GM11168 (cell line): ENCODE measurements around the gene USPL1.

Experiments used
- in situ Hi-C: fragments of 300-500 bp; cut with MboI; formaldehyde crosslinking; loops from one replicate; pipeline ENCODE4 v1.12.0; 2022; ENCODE audit warnings: low sequenced_read_pairs; ENCODE audit not compliant: unreplicated experiment

USPL1 gene

DNA sequence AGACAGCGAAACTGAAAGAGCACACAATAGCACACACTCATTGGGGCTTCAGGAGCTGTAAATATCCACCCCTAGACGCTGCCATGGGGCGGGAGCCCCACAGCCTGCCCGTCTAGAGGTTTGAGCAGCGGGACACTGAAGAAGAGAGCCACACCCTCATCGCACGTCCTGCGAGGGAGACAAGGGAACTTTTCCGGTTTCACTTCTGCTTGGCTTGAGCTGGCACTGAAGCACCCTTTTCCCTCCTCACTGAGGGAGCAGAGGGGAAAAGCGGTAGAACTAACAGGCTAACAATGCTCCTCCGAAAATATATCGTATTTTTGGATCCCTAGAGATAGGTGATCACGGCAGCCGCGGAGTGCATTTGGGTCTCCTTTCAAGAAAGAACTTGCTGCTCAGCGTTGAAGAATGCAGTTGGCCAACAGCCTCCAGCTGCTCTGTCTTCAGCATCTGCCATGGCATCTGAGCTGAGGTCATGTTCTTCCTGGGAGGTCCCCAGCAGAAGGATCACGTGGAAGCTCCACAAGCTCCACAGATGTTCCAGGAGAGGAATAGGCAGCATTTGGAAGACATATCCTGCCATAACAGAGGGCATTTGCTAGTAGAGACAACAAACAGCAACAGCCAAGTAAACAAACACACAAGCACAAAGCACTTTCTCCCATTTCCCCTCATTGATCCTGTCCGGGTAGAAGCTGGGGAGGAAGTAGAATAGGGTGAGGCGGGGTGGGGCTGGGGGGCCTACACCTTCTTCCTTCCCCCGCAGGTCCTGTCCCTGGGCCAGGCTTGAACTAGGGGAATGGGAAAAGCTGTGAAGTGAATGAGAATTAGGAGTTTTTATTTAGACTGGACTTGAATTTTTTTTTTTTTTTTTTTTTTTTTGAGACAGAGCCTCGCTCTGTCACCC lies 72.8 kb downstream of the USPL1 start:
- in situ Hi-C loops, result no loop called here

- in situ Hi-C loops, result no loop called here
Measured at GRCh38 chr13:30692113-30692512, 74.4 kb downstream of the USPL1 start.

DNA sequence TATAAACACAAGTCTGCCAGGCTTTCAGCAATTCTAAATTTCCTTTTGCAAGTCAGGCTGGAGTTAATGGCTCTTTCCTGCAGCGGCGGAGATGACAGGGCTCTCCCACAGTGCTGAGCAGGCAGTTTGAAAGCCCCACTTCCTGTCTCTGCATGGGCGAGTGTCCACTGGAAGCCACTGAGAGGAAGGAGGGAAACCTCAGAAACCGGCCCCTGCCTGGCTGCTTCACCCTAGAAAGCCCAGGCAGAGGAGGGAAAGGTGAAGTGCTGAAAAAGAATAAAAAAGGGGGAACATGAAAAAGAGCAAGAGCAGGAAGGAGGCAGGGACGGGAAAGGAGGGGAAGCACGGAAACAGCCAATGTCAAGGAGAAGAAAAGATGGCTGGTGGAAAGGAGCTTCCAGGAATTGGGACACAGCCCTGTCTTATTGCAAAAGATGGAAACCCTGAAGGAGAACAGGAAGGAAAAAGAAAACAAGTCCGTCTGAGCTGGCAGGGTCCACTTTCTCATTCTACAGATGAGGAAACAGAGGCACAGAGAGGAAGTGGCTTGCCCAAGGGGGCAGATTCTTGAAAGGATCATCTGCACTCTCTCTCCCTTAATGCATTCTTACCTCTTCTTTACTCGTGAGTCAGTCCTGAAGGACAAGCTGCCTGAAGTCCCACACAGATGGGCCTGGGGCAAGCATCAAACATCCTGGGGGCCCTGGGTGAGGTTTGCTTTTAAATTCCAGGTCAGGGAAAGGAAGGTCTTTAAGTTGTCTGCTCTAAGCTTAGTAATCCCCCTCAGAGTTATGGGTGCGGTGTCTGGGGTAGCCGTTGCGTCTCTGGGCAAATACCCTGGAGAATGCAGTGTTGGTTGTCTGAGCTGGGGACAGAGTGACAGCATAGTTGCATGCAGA lies 78.8 kb downstream of the USPL1 start:
- in situ Hi-C loops, result no loop called here

GRCh38 chr13:30697177-30697953 lies 79.6 kb downstream of the USPL1 start:
- in situ Hi-C loops, result no loop called here

DNA sequence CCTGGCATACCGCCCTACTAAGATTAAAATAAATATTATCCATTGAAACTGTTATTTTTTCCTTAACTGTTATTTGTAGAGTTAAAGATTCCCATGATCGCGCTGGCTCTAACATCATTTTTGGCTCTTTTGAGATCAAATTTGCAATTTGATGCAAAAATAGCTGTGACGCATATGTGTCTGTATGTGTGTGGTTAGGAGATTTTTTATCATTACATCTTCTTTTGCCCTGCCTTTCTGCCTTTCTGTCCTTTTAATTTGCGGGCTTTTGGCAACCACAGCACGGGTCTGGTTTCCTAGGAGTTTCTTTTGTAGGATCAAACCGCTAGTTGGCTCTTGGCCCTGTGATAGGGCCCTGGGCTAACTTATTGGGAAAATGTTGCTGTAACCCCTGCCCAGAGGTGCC lies 80.3 kb downstream of the USPL1 start:
- in situ Hi-C loops, result no loop called here

DNA sequence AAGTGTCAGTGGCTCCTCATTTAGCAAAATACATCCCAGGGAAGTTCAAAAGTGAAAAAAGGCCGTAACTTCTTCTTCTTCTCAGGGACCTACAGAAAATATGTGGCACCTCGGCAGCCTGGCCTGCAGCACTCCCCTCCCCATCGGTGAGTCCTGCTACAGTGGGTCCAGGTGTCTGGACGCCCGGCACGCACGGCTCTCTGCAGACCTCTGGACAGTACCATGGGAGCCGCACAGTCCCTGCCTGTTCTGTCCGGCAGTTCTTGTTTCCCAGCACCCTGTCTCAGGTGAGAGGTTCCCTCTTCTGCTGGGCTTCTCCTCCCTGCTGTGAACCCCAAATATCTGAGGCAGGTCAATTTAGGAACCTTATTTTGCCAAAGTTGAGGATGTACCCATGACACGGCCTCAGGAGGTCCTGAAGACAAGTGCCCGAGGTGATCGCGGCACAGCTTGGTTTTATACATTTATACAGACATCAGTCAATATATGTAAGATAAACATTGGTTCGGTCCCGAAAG lies 80.8 kb downstream of the USPL1 start:
- in situ Hi-C loops, result no loop called here

DNA sequence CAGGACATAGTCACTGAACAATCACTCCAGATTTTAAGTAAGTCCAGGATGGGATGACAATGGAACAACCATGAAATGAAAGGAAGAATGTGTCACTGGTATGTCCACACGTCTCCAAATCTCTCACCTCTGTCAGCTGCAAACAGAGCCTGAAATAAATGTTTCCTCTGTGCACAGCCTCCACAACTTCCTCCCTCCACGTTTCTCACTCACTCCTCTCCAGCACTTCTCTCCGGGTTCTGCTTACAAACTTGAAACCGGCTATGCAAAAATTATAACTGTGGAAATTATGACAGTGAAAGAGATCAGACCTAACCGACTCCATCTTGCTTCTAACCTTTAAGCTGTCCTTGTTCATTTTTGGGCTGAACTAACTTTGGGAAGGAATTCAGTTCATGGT lies 82.6 kb downstream of the USPL1 start:
- in situ Hi-C loops, result no loop called here

DNA sequence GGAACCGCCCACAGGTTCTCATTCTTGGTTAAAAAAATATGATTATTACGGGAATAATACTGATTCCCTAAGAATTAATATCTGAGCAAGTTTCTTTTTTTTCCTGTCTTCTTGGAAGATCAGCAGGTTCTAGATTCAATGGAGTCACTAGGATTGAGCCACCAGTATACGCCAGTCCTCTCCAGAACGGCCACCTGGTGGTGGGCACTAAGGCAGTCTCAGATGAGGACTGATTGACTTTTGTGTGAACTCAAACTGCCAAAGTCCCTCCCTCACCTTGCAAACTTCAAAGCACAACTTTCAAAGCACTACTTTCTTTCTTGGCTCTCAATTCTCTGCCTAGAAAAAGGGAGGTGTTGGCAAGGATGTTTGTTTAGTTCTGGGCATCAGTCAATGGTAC lies 84.3 kb downstream of the USPL1 start:
- in situ Hi-C loops, result no loop called here

- in situ Hi-C loops, result no loop called here
Measured at GRCh38 chr13:30704596-30704995, 86.9 kb downstream of the USPL1 start.

- in situ Hi-C loops, result no loop called here
Measured at GRCh38 chr13:30705680-30706079, 88.0 kb downstream of the USPL1 start.

- in situ Hi-C loops, result no loop called here
Measured at GRCh38 chr13:30708541-30708940, 90.8 kb downstream of the USPL1 start.
